HG03108 (cell line): ENCODE results near the gene RHBDD1.

Source experiments
- ATAC-seq: cut with Tn5 transposase; IDR thresholded peaks from one replicate; pipeline ENCODE4 v1.9.1; 2021; ENCODE audit warnings: moderate library complexity; ENCODE audit not compliant: unreplicated experiment

Gene RHBDD1, protein sequence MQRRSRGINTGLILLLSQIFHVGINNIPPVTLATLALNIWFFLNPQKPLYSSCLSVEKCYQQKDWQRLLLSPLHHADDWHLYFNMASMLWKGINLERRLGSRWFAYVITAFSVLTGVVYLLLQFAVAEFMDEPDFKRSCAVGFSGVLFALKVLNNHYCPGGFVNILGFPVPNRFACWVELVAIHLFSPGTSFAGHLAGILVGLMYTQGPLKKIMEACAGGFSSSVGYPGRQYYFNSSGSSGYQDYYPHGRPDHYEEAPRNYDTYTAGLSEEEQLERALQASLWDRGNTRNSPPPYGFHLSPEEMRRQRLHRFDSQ

DNA sequence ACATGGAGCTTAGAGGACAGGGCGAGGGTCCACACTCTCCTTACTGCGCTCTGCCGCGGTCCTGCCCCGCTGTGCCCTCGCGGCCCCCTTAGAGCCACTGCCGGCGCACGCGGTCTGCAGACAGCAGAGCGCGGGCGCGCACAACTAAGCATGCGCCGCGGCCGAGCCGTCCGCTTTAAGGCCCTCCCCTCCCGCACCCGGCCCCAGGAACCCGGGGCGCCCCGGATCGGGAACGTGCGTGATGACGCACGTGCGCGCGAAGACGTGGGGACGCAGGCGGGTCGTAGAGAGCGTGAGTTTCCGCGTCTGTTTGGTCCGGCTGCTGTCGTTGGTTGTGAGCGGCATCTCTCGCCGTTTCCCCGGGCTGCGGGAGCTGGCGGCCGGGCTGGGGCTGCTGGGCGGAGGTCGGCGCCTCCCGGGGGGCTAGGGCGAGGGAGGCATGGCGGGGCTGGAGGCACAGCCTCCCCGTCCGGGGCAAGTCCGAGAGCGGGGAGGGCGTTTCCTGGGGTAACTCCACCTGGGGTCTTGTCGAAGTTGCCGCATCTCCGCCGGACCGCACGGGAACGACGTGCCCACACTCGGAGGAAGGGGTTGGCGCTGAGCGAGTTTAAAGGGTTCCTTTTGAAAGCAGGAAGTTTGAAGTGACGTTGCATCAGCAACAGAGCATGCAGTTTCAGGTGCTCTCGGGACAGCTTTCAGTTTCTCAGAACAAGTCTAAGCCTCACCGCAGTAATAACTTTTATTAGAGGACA is at the start of gene RHBDD1:
RHBDD1 (plus strand) TSS at position 259 of the 752 bp plus-strand sequence. CDS start 28,640 bp downstream, outside the sequence.
- ATAC-seq, result peak; percentile 77

DNA sequence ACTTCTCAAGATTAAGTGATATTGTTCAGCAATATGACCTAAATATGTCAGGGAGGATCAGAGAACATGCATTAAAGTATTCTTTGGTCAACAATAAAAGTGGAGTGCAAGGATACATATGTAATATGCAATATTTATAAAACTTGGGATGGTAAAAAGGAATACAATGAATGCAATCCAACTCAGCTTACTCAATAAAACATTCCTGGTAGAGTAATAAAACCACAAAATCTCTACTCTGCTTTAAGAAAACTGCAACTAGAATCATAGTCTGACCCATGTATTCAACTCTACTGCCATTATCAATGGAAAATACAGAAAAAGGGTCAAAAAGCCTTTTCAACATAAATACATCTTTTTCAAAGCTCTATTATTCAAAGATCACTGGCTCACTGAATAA is 47.8 kb upstream of the RHBDD1 start:
- no peak for ATAC-seq

DNA sequence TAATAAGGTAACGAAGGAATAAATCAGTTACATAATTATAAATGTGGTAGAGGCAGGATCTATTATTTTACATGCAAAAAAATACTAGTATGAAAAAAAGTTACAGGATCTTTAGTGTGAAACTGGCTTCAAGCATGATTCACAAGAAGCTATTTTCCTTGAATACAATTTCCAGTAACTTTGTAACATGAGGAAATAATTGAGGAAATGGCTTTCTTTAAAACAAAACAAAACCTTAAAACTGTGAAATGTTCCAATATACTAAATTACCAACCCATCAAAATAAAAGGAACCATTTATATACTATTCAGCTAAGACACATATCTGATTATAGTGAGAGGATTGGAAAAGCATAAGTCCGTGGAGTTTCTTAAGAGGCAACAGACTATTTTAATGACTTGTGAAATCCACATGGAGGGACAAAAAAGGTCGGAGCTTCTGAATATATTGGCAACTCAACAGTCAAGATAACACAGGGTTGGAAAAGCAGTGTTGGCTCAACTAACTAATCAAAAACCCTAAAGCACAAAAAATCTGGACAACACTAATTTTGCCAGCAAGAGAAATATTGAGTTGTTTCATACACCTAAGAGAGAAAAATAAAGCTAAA is 46.9 kb upstream of the RHBDD1 start:
- ATAC-seq, result no peak

DNA sequence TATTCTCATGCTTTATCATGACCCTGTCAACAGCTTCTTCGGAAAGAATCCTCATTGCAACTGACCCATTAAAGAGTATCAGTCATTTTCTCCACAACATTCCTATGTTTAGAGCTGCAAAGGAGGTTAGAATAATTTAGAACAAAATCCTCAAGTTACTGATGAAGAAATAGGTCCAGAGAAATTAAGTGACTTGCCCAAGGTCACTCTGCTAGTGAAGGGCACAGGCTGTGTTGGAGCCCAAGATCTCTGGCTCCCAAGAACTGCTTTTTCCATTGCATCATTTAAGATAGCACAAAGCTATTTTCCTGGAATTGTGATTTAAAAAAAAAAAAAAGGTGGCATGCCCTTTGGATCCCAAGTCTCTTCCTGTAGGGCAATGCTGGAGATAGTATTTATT is 45.8 kb upstream of the RHBDD1 start:
- no peak for ATAC-seq

DNA sequence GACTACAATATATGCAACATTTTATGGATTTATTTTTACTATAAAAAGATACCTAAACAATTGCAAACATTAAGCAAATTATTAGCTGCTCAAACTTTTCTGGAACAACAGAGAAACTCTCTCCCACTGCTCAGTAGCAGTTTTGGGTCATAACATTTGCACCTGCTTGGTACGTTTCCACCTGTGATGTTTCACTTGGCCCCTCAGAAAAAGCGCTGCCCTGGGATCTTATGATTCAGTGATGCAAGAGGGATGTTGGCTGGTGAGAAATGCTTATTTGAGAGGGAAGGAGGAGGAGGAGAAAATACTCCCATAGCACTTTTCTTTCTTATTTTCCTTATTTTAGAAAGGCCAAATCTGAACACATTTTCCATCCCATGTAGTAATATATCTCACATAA is 45.4 kb upstream of the RHBDD1 start:
- no peak for ATAC-seq

DNA sequence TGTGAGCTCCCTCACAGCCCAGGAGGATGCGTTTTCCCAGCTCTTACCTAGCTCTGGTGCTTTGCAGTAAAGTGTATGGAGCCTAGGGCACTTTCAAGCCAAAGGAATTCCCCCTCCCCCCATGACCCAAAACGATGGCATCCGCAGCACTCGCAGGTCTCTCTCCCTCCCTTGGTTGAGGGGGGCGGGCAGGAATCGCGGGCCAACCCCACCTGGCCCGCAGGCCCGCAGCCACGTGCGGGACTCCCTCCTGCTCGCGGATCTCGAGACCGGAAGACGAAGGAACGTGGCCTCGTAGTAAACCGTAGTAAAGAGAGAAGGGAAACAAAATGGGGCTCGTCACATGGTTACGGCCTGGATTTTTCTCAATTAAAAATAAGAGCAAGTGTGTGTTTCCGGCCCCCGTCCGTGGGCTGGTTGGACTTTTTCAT is 44.8 kb upstream of the RHBDD1 start:
- ATAC-seq, result peak; percentile 50

DNA sequence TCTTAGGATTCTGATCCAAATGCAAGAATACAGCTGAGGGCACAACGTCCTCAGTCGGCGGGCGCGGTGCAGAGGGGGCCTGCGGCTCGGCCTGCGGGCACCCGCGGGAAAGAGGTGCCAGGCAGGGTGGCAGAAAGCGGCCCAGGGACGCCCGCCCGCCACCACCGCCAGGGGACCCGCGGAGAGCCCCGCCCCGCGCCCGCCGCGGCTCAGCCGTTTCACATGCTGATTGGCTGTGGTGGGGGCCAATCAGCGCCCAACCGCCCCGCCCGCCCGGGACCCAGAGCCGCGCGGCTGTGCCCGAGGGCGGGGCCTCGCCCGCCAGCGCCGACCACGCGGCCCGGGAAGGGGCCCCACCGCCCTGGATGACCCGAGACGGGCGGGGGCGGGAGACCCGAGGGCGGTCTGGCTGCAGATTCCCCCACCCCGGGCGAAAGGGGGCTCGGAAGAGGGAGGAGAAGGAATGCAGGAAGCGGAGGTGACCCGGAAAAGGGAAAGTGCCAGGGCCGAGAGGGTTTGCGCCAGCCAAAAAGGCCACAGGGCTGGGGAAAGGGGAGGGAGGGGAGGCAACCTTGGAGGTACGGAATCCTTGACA is 44.3 kb upstream of the RHBDD1 start:
- peak; percentile 99 for ATAC-seq

DNA sequence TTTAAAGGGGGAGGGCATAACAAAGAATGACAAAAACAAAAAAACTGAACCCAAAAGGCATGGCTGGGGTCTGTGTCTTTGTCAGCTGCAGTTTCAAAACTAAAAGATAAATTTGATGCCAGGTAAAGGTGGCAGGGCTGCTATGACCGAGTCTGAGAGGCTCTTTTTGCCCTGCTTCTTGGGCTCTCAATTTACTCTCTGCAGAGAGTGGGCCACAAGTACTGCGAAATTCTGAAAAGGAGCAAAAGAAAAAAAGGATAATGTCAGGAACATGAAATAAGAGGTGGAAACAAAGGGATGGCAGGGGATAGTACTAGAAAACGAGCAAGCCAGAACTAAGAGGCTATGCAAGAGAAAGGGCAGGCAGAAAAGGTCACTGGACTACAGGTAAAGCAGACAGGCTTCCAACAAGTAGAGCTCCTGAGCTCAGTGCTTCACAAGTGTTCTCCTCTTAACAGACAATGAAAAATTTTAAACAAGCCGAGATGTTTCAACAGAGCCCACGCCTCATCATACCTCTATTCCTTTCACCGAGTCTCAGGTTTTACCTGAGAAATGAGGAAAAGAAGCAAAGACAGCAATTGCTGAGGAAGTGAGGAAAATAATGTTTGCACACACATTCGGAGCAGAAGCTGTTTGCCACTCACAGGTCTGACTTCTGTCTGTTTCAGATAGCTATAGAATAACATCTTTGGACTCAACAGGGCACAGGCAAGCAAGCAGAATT is 43.5 kb upstream of the RHBDD1 start:
- no peak for ATAC-seq

DNA sequence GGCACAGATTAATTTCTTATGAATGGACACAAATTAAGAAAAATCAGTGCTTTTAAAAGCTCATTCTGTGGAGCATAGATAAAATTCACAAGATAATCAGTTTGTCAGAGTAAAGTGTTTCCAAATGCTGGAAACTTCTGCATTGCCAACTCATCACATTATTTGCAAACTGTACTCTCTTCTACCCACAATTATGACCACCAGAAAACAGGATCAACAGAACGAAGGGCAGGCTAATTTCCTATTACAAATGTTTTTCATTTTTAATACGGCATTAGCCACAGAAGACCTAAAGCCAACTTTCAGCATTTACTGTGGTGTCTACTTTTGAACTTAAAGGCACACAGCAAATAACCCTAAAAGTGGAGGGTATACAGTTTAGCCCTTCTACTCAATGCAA is 42.2 kb upstream of the RHBDD1 start:
- ATAC-seq, result no peak

DNA sequence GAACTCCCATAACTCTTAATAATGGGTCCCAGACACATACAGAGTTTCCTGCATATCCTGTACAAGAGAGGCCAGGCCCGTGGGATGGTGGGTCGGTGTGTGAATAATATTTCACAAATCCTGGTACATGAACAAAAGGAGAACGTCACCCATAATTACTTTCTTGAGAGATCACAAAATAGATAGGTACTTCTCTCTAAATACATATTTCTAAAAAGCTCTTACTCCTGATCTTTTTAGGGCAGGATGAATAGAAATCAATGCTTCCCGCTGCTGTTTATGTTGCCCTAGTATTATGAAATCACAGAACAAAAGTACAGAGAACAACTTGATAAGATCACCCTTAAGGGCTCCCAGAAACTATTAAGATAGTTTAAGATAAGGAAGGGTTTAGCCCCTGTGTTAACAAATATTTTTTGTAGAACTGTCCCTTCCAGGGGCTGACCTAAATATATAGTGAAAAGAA is 41.6 kb upstream of the RHBDD1 start:
- ATAC-seq, result no peak

DNA sequence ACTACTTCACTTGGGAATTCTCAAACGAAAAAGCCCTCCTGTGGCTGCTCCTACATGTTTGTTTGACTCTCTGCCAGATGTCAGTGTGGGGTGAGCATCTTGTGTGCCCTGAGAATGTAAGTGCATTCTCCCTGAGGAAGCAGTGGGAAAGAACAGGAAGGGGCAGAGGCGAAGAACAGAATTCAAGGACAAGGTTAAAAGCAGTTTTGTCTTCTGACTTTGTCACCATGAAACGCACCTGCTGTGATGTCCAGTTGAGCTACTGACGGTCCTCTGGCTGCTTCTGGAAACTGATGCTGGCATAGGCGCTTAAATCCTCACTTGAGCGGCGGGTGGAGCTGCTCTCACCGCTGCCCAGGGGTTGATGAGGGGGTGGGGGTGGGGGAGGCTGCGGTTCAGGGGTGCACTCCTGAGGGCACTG is 41.1 kb upstream of the RHBDD1 start:
- ATAC-seq, result no peak

DNA sequence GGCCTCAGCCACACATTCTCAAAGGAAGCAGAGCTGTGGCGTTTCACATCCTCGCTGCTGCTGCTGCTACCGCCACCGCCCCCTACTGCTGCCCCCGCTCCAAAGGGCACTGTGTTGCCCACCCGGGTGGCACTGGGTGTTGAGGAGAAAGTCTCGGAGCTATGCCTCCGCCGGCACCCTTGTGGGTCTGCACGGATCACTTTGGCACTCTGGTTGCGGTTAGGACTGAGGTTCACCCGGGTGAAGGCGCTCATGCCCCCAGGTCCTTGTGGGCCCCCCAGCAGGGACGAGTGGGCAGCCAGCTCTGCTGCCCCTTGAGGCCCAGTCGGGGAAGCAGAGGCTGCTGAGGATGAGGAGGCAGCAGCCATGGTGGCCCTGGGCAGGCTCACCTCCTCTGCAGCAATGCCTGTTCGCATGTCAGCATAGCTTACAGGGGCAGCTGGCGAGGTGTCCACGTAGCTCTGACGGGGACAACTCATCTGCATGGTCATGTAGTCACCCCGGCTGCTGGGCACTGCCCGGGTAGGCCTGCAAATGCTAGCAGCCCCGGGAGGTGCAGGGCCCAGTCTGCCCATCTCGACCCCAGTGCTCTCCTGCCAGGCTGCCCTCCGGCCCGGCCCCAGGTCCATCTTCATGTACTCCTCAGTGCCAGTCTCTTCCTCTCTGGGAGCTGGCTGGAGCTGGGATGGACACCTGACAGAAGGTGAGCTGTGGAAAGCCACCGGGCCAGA is 40.4 kb upstream of the RHBDD1 start:
- ATAC-seq, result no peak

DNA sequence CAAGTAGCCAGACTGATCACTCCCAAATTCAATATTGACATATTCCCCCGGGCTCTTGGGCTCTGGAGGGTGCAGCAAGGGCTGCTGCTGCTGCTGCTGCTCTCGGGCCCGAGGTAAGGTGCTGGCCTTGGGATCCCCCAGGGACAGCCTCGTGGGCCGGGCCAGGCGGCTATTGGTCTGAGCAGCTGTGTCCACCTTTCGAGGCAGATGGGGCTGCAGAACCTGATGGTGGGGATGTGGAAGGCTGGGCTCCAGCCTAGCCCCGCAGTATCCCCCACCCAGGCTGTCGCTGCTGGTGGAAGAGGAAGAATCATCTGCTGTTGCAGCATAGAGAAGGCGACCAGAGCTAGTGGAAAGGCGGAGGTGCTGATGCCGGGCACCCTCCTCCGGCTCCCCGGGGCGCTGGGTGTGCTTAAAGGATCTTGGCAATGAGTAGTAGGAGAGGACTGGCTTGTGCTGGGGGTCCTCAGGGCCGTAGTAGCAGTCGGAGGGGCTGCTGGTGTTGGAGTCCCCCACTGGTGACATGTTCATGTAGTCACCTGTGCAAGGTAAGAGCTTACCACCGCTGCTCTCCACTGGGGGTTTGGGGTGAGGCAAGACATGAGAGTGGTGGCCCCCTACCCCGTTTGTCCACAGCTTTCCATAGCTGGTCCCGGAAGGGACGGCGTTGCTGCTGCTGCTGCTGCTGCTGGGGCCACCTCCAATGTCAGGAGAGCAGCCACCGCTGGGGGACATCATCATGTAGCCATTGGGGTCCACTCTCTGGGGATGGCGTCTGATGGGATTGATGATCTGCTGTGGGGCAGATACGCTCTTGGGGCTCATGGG is 39.6 kb upstream of the RHBDD1 start:
- no peak for ATAC-seq

DNA sequence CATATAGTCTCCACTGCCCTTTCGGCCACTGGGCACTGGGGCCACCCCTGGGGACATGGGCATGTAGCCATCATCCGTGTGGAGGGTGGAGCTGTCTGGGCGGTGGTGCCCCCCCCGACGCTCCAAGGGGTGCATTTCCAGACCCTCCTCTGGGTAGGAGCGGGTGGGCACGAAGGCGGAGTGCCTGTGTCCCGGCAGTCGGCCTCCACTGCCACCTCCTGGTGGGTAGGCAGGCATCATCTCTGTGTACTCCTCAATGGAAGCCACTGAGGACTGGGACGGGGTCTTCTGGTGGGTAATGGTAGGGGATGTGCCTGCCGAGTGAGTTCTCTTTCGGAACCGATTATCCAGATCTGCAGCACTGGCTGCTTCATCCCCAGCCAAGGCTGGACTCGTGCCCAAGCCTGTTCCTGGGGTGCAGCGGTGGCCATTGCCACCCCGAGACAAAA is 39.0 kb upstream of the RHBDD1 start:
- no peak for ATAC-seq

DNA sequence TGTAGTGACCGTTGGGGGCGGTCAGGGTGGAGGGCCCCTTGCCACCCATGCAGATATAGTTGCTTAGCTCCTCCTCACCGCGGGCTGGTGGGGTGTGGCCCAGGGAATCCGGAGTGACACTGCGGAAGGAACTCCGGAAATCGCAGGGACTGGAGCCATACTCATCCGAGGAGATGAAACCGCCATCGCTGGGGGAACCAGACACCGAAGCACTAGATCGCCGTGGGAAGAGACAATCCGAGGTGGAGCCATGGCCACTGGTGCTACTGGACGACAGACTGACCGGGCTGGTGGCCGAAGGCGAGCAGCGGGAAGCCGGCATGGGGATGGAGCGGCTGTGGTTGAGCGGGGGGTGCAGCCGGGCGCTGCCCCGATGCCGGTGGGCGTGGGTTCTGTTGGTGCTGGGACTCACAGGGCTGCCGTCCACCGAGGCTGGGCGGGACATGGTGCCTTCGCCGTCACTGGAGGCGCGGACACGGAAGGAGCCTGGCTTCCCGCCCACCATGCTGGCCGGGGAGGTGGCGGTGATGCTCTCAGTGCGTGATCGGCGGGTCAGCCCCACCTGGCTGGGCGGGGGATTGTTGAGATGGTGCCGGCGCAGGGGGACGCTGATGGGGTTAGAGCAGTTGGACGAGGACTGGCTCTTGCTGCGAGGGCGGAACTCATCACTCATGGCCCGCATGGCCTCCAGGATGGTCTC is 38.4 kb upstream of the RHBDD1 start:
- no peak for ATAC-seq

DNA sequence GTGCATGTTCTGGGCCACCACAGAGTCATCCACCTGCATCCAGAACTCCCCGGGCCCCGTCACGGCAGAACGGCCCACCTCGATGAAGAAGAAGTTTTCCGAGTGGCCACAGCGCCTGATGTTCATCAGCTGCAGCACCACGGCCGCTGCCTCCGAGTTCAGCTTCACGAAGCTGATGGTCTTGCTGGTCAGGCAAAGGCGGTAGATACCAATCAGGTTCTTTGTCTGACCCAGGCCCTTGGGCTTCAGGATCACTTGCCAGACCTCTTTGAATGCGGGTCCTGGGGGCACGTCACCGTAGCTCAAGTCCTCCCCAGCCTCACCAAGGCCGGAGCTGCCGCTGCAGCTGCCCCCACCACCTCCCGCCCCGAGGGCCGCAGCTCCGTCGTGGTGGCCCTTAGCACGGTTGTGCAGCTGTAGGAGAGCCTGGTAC is 37.8 kb upstream of the RHBDD1 start:
- ATAC-seq, result no peak

DNA sequence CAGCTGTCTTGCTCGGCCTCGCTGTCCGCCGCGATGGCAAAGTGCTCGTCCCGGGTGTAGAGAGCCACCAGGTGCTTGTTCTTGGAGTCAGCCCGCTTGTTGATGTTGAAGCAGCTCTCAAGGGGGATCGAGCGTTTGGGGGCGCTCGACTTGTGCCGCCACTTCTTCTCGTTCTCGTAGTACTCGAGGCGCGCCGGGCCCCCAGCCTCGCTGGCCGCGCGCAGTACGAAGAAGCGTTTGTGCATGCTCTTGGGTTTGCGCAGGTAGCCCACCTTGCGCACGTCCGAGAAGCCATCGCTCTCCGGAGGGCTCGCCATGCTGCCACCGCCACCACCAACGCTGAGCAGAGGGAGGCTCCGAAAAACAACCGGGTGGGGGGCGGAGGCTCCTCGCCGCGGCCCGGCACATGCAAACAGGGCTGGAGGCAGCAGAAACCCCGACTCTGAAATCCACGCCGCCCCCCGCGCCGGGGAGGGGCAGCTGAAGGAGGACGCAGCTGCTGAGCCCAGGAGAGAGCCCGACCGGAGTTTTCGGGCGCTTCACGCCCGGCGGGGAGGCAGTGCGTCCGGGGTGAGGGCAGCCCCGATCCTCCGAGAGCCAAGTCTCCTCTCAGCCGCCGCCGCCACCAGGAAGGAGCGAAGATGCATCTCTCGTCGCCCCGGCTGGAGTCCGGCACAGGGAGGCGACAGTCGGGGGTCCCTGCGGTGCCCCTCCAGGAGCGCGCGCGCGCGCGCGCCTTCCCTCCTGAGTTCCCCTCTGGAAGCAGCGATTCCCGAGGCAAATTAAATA is 37.2 kb upstream of the RHBDD1 start:
- peak; percentile 23 for ATAC-seq
